OCI-M1 (cell line): ENCODE measurements around the gene LZTS2.

Source experiments
- DNase-seq: peaks from one replicate; lab custom pipeline; 2025; lab: John Stamatoyannopoulos, UW

The LZTS2 gene

DNA sequence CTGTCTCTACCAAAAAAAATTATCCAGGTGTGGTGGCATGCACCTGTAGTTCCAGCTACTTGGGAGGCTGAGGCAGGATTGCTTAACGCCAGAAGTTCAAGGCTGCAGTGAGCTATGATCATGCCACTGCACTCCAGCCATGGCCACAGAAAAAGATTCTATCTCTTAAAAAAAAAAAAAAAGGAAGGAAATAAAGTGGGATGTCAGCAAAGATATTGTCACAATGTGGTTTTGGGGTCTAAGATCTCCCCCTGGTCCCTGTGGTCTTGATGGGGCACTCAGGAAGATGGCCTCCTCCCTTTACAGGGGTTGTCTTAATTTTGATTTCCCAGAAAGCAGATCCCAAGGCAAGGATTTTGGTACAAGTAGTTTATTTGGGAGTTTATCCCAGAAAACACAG, 54.7 kb downstream of the LZTS2 start:
- no peak for DNase-seq

- DNase-seq, result no peak
Observed at GRCh38 chr10:101054876-101055275, 55.3 kb downstream of the LZTS2 start.

DNA sequence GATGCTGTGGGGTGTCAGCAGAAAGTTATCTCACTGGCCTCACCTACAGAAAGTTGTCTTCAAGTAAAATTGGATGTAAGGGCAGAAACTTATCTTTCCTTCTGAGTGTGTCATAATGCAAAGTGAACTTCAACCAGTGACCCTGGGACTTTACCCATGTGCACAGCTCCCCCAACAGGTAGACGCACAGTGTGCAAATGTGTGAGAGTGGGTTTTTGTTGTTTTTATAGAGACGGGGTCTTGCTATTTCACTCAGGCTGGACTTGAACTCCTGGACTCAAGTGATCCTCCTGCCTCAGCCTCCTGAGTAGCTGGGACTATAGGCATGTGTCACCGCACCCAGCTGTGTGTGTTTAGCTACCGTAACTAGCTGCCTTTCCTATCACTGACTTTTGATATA, 55.8 kb downstream of the LZTS2 start:
- DNase-seq, result no peak

GRCh38 chr10:101056365-101057151, 57.0 kb downstream of the LZTS2 start:
- no peak for DNase-seq
